GM18508 (cell line): Measurements from ENCODE around the gene FN3KRP.
"Not testable (repeated sequence)": the region's sequence is repeated elsewhere in the genome, so short reads cannot be mapped to it uniquely, and the experiment has no call there.

Experiments used
- ATAC-seq: cut with Tn5 transposase; IDR thresholded peaks from one replicate; pipeline ENCODE4 v1.9.1; 2021; ENCODE audit warnings: moderate number of reproducible peaks; ENCODE audit not compliant: insufficient read depth, unreplicated experiment

The FN3KRP gene

GRCh38 chr17:82769041-82769440 lies 52.5 kb downstream of the FN3KRP start:
- ATAC-seq = no peak

- ATAC-seq = no peak
Measured at GRCh38 chr17:82772026-82772425, 55.5 kb downstream of the FN3KRP start.

GRCh38 chr17:82774456-82774855 lies 58.0 kb downstream of the FN3KRP start:
- not testable (repeated sequence) for ATAC-seq

GRCh38 chr17:82775001-82775823 lies 58.7 kb downstream of the FN3KRP start:
- no peak for ATAC-seq

- ATAC-seq = no peak
Measured at GRCh38 chr17:82776454-82776853, 59.9 kb downstream of the FN3KRP start.
